AG09319 (cell line): Measurements from ENCODE around the gene GPR139.

ENCODE experiments used
- DNase-seq: peaks from one replicate; pipeline ENCODE4 v3.0.0-alpha.2; 2010; ENCODE audit warnings: low read depth; ENCODE audit errors: extremely low read depth
- CTCF ChIP-seq: IDR thresholded peaks from 2 replicates; pipeline ENCODE4 v1.5.1; 2011; ENCODE audit warnings: low read depth, mild to moderate bottlenecking, inconsistent platforms, low read length, moderate library complexity

GPR139 gene

GRCh38 chr16:20004931-20005330, 68.8 kb downstream of the GPR139 start:
- TF ChIP-seq CTCF = no peak
- no peak for DNase-seq

GRCh38 chr16:20002936-20003335, 70.8 kb downstream of the GPR139 start:
- DNase-seq = no peak
- no peak for TF ChIP-seq CTCF

- no peak for TF ChIP-seq CTCF
- DNase-seq = no peak
These were observed 71.6 kb downstream of the GPR139 start for GRCh38 chr16:20001856-20002707.

- no peak for DNase-seq
- no peak for TF ChIP-seq CTCF
These were observed 76.0 kb downstream of the GPR139 start for GRCh38 chr16:19997734-19998133.

- TF ChIP-seq CTCF = no peak
- no peak for DNase-seq
These were observed 76.4 kb downstream of the GPR139 start for GRCh38 chr16:19997264-19997663.

- TF ChIP-seq CTCF = no peak
These were observed 79.1 kb downstream of the GPR139 start for GRCh38 chr16:19994466-19995170.

GRCh38 chr16:19991614-19992013, 82.1 kb downstream of the GPR139 start:
- no peak for DNase-seq

More at GRCh38 chr16:19994466-19995170, 79.1 kb downstream of the GPR139 start:
- DNase-seq = no peak

More at GRCh38 chr16:19991614-19992013, 82.1 kb downstream of the GPR139 start:
- no peak for TF ChIP-seq CTCF
